MM.1S (cell line): ENCODE measurements around the gene SIL1.

Source experiments
- DNase-seq: peaks from one replicate; pipeline ENCODE4 v3.0.0-alpha.2; 2015
- H2AFZ ChIP-seq: fragments of 300-600 bp; sonication (generic); 2 replicates; pipeline ENCODE4 v1.6.0; 2016; ENCODE audit warnings: antibody characterized with exemption, low read length
- H3F3A ChIP-seq: fragments of 300-600 bp; sonication (generic); 2 replicates; pipeline ENCODE4 v1.6.1; 2016; ENCODE audit warnings: mild to moderate bottlenecking, antibody characterized with exemption, low read length, moderate library complexity, mixed read lengths; ENCODE audit not compliant: insufficient read depth
- H3K27ac ChIP-seq: fragments of 300-600 bp; sonication (generic); 2 replicates; pipeline ENCODE4 v1.5.1; 2016; ENCODE audit warnings: mild to moderate bottlenecking, low read length
- H3K27me3 ChIP-seq: fragments of 300-600 bp; sonication (generic); replicated peaks from 2 replicates; pipeline ENCODE4 v1.6.0; 2016; ENCODE audit warnings: low read length; ENCODE audit not compliant: insufficient read depth
- H3K36me3 ChIP-seq: fragments of 300-600 bp; sonication (generic); replicated peaks from 2 replicates; pipeline ENCODE4 v1.6.1; 2016; ENCODE audit warnings: mild to moderate bottlenecking, low read length, mixed read lengths; ENCODE audit not compliant: insufficient read depth
- H3K4me1 ChIP-seq: fragments of 300-600 bp; sonication (generic); 2 replicates; pipeline ENCODE4 v1.6.1; 2016; ENCODE audit warnings: low read length, mixed read lengths
- H3K4me2 ChIP-seq: fragments of 300-600 bp; sonication (generic); 2 replicates; pipeline ENCODE4 v1.6.0; 2016; ENCODE audit warnings: low read depth, low read length
- H3K4me3 ChIP-seq: fragments of 300-600 bp; sonication (generic); 2 replicates; pipeline ENCODE4 v1.5.1; 2016; ENCODE audit warnings: low read length, mixed read lengths
- H3K79me2 ChIP-seq: fragments of 300-600 bp; sonication (generic); 2 replicates; pipeline ENCODE4 v1.6.1; 2016; ENCODE audit warnings: mixed run types, low read length, mixed read lengths
- H3K9ac ChIP-seq: fragments of 300-600 bp; sonication (generic); 2 replicates; pipeline ENCODE4 v1.6.1; 2016; ENCODE audit warnings: low read length, mixed read lengths
- H3K9me2 ChIP-seq: fragments of 300-600 bp; sonication (generic); replicated peaks from 2 replicates; pipeline ENCODE4 v1.6.1; 2016; ENCODE audit warnings: mild to moderate bottlenecking, low read length, mixed read lengths; ENCODE audit not compliant: insufficient read depth
- H3K9me3 ChIP-seq: fragments of 300-600 bp; sonication (generic); replicated peaks from 2 replicates; pipeline ENCODE4 v1.6.1; 2016; ENCODE audit warnings: mild to moderate bottlenecking, low read length, mixed read lengths; ENCODE audit not compliant: insufficient read depth
- H4K20me1 ChIP-seq: fragments of 300-600 bp; sonication (generic); 2 replicates; pipeline ENCODE4 v1.6.1; 2016; ENCODE audit warnings: mild to moderate bottlenecking, low read length, moderate library complexity, mixed read lengths; ENCODE audit not compliant: insufficient read depth
- CTCF ChIP-seq: fragments of 300-600 bp; sonication (generic); IDR thresholded peaks from 2 replicates; pipeline ENCODE4 v1.5.1; 2016; ENCODE audit warnings: antibody characterized with exemption, low read length, mixed read lengths
- EZH2 ChIP-seq: fragments of 300-600 bp; sonication (generic); optimal IDR thresholded peaks from 2 replicates; pipeline ENCODE3; 2017; ENCODE audit warnings: low read depth, mild to moderate bottlenecking, antibody characterized with exemption, low read length, mixed read lengths
- EZH2phosphoT487 ChIP-seq: fragments of 300-600 bp; sonication (generic); IDR thresholded peaks from 2 replicates; pipeline ENCODE4 v1.6.1; 2018; ENCODE audit warnings: antibody characterized with exemption, low read length

Gene SIL1

GRCh38 chr5:139094154-139095131 lies 103.7 kb downstream of the SIL1 start:
- no peaks in the 10 kb centered on the region for H3K27me3 ChIP-seq
- TF ChIP-seq EZH2phosphoT487, result no peak
- TF ChIP-seq EZH2, result no peak
- no peak for TF ChIP-seq CTCF
- H4K20me1 ChIP-seq, result no peaks in the 10 kb centered on the region
- H3K9ac ChIP-seq, result no peak overlapping the region
- H3K27ac ChIP-seq, result peak overlapping the region; percentile 64; the same call in 1 of the 2 replicates
- peak overlapping the region; percentile 33; the same call in 1 of the 2 replicates for H3K4me2 ChIP-seq
- peaks cover 14% of the 10 kb centered on the region; the same call in 1 of the 2 replicates for H3F3A ChIP-seq
- DNase-seq, result peak; percentile 36
- H3K4me1 ChIP-seq, result peaks cover 16% of the 10 kb centered on the region
- no peaks in the 10 kb centered on the region; the same call in 1 of the 2 replicates for H3K79me2 ChIP-seq
- H3K9me3 ChIP-seq, result no peaks in the 10 kb centered on the region
- H3K4me3 ChIP-seq, result no peak overlapping the region
- no peak overlapping the region for H2AFZ ChIP-seq
- no peaks in the 10 kb centered on the region for H3K36me3 ChIP-seq
- H3K9me2 ChIP-seq, result no peaks in the 10 kb centered on the region

- Histone ChIP-seq H3K9me3 (no peaks in the 10 kb centered on the region), H3K79me2 (no peaks in the 10 kb centered on the region; the same call in 1 of the 2 replicates), H4K20me1 (no peaks in the 10 kb centered on the region), H3K4me1 (peaks cover 25% of the 10 kb centered on the region), H3F3A (peaks cover 14% of the 10 kb centered on the region; the same call in 1 of the 2 replicates), H3K9me2 (no peaks in the 10 kb centered on the region), H3K27me3 (no peaks in the 10 kb centered on the region), H3K4me2 (no peak overlapping the region), H3K36me3 (no peaks in the 10 kb centered on the region), H2AFZ (no peak overlapping the region), H3K9ac (no peak overlapping the region), H3K27ac (no peak overlapping the region), H3K4me3 (no peak overlapping the region)
- DNase-seq, result no peak
- no peak for TF ChIP-seq CTCF
- TF ChIP-seq EZH2, result no peak
- no peak for TF ChIP-seq EZH2phosphoT487
Observed at GRCh38 chr5:139092741-139093343, 105.3 kb downstream of the SIL1 start.

- no peak overlapping the region for H3K4me3 ChIP-seq
- no peaks in the 10 kb centered on the region for H3K9me2 ChIP-seq
- H2AFZ ChIP-seq, result no peak overlapping the region
- no peak overlapping the region for H3K4me2 ChIP-seq
- H3K27me3 ChIP-seq, result no peaks in the 10 kb centered on the region
- no peaks in the 10 kb centered on the region for H3K36me3 ChIP-seq
- H3K79me2 ChIP-seq, result no peaks in the 10 kb centered on the region; the same call in 1 of the 2 replicates
- DNase-seq, result no peak
- H3K9me3 ChIP-seq, result no peaks in the 10 kb centered on the region
- no peaks in the 10 kb centered on the region for H4K20me1 ChIP-seq
- TF ChIP-seq EZH2phosphoT487 (no peak), CTCF (peak; percentile 19)
- peaks cover 27% of the 10 kb centered on the region for H3K4me1 ChIP-seq
- no peak overlapping the region for H3K9ac ChIP-seq
- H3K27ac ChIP-seq, result no peak overlapping the region
- H3F3A ChIP-seq, result peaks cover 14% of the 10 kb centered on the region; the same call in 1 of the 2 replicates
Observed at GRCh38 chr5:139091439-139092156, 106.6 kb downstream of the SIL1 start.
